ENCODE data around the gene CAVIN2.

CAVIN2 gene

GRCh38 chr2:191815010-191815409 is 31.9 kb downstream of the CAVIN2 start:
- Mint-ChIP-seq H3K27ac (no peak overlapping the region), H3K36me3 (ENCODE audit: low read depth) (no peaks in the 10 kb centered on the region), H3K9me3 (no peaks in the 10 kb centered on the region), H3K27me3 (ENCODE audit: low read depth) (peaks cover 43% of the 10 kb centered on the region), H3K4me1 (peaks cover 22% of the 10 kb centered on the region), H3K4me3 (no peak overlapping the region)
- TF ChIP-seq CTCF (IDR thresholded peaks at IDR 0.05; ENCODE audit: unreplicated experiment in 3 of 3) = no peak

GRCh38 chr2:191813943-191814342 is 32.9 kb downstream of the CAVIN2 start:
- no peaks in the 10 kb centered on the region for H3K36me3 Mint-ChIP-seq (ENCODE audit: low read depth)

GRCh38 chr2:191811807-191812602 is 34.9 kb downstream of the CAVIN2 start:
- H3K9me3 Mint-ChIP-seq = no peaks in the 10 kb centered on the region
- peak; percentile 83 to 91 (median 90) for TF ChIP-seq CTCF (IDR thresholded peaks at IDR 0.05; ENCODE audit: unreplicated experiment in 3 of 3)
- H3K36me3 Mint-ChIP-seq (ENCODE audit: low read depth) = no peaks in the 10 kb centered on the region
- H3K27ac Mint-ChIP-seq = peak overlapping the region in 2 of 3 experiments; percentile 9 to 24
- H3K27me3 Mint-ChIP-seq (ENCODE audit: low read depth) = peaks cover 20% of the 10 kb centered on the region
- peaks cover 10% of the 10 kb centered on the region for H3K4me1 Mint-ChIP-seq
- H3K4me3 Mint-ChIP-seq = peak overlapping the region in 1 of 3 experiments; percentile 4

More at GRCh38 chr2:191813943-191814342, 32.9 kb downstream of the CAVIN2 start:
- no peak for TF ChIP-seq CTCF (IDR thresholded peaks at IDR 0.05; ENCODE audit: unreplicated experiment in 3 of 3)
- H3K9me3 Mint-ChIP-seq = no peaks in the 10 kb centered on the region
- H3K4me1 Mint-ChIP-seq = peaks cover 15% of the 10 kb centered on the region
- H3K4me3 Mint-ChIP-seq = no peak overlapping the region
- H3K27me3 Mint-ChIP-seq (ENCODE audit: low read depth) = peaks cover 35% of the 10 kb centered on the region
- no peak overlapping the region for H3K27ac Mint-ChIP-seq

GRCh38 chr2:191806396-191806795 is 40.5 kb downstream of the CAVIN2 start:
- H3K4me1 Mint-ChIP-seq = no peaks in the 10 kb centered on the region
- peaks cover 4% of the 10 kb centered on the region for H3K27me3 Mint-ChIP-seq (ENCODE audit: low read depth)
- no peaks in the 10 kb centered on the region for H3K9me3 Mint-ChIP-seq
- H3K27ac Mint-ChIP-seq = no peak overlapping the region
- H3K36me3 Mint-ChIP-seq (ENCODE audit: low read depth) = no peaks in the 10 kb centered on the region
- TF ChIP-seq CTCF (IDR thresholded peaks at IDR 0.05; ENCODE audit: unreplicated experiment in 3 of 3) = no peak
- H3K4me3 Mint-ChIP-seq = no peak overlapping the region

GRCh38 chr2:191804766-191805165 is 42.1 kb downstream of the CAVIN2 start:
- Mint-ChIP-seq H3K36me3 (ENCODE audit: low read depth) (no peaks in the 10 kb centered on the region), H3K27ac (peak overlapping the region; percentile 1 to 48 (median 19)), H3K4me1 (no peaks in the 10 kb centered on the region), H3K4me3 (peak overlapping the region; percentile 3 to 5 (median 3)), H3K27me3 (ENCODE audit: low read depth) (no peaks in the 10 kb centered on the region), H3K9me3 (no peaks in the 10 kb centered on the region)
- TF ChIP-seq CTCF (IDR thresholded peaks at IDR 0.05; ENCODE audit: unreplicated experiment in 3 of 3) = no peak

GRCh38 chr2:191803007-191803406 is 43.9 kb downstream of the CAVIN2 start:
- Mint-ChIP-seq H3K36me3 (ENCODE audit: low read depth) (no peaks in the 10 kb centered on the region), H3K4me3 (no peak overlapping the region), H3K9me3 (no peaks in the 10 kb centered on the region), H3K27ac (no peak overlapping the region), H3K27me3 (ENCODE audit: low read depth) (no peaks in the 10 kb centered on the region), H3K4me1 (peaks cover 6% of the 10 kb centered on the region)
- no peak for TF ChIP-seq CTCF (IDR thresholded peaks at IDR 0.05; ENCODE audit: unreplicated experiment in 3 of 3)
